A673 (cell line): ENCODE results near the gene C3orf49. TPM values are rescaled to one million over a fixed set of nuclear protein-coding genes. Genes with fewer than 3 reads are reported as not detected.

Source experiments
- BruUV-seq: library from RNA; stranded (reverse); fragments of 400-500 nt; replicated peaks from 2 replicates; lab custom pipeline; 2021; lab: Mats Ljungman, UMichigan
- CTCF ChIA-PET: fragments of 300-600 bp; sonication (Branson Sonifier 250); formaldehyde crosslinking; loops from one replicate; lab custom pipeline; 2022; ENCODE audit warnings: antibody characterized with exemption; lab: Charles Lee
- POLR2A ChIA-PET: fragments of 300-600 bp; sonication (Branson Sonifier 250); formaldehyde crosslinking; loops from one replicate; lab custom pipeline; 2022; ENCODE audit warnings: antibody characterized with exemption; ENCODE audit not compliant: low non-redundant PET; lab: Charles Lee
- DNase-seq: peaks from one replicate; pipeline ENCODE4 v3.0.0-alpha.2; 2015; ENCODE audit warnings: low spot score
- H3K27ac ChIP-seq: fragments of 200-600 bp; sonication (generic); 2 replicates; pipeline ENCODE4 v1.5.1; 2016; ENCODE audit warnings: mixed run types, low read depth, mild to moderate bottlenecking, mixed read lengths, antibody characterized with exemption, low read length; ENCODE audit not compliant: poor library complexity, severe bottlenecking
- H3K27me3 ChIP-seq: fragments of 200-600 bp; sonication (generic); replicated peaks from 2 replicates; pipeline ENCODE4 v1.6.1; 2017; ENCODE audit warnings: mixed run types, low read depth, mild to moderate bottlenecking, mixed read lengths, antibody characterized with exemption, low read length; ENCODE audit not compliant: insufficient read depth, poor library complexity
- H3K36me3 ChIP-seq: fragments of 200-600 bp; sonication (generic); 2 replicates; pipeline ENCODE4 v1.6.1; 2016; ENCODE audit warnings: mixed run types, mild to moderate bottlenecking, mixed read lengths, antibody characterized with exemption, low read length; ENCODE audit not compliant: insufficient read depth, poor library complexity, severe bottlenecking
- H3K4me1 ChIP-seq: fragments of 200-600 bp; sonication (generic); 2 replicates; pipeline ENCODE4 v1.6.1; 2017; ENCODE audit warnings: mixed run types, mild to moderate bottlenecking, mixed read lengths, antibody characterized with exemption, low read length; ENCODE audit not compliant: insufficient read depth, poor library complexity, severe bottlenecking
- H3K4me3 ChIP-seq: fragments of 200-600 bp; sonication (generic); 2 replicates; pipeline ENCODE4 v1.5.1; 2016; ENCODE audit warnings: low read depth, mixed run types, mild to moderate bottlenecking, mixed read lengths, low read length; ENCODE audit not compliant: poor library complexity, severe bottlenecking
- H3K9me3 ChIP-seq: fragments of 200-600 bp; sonication (generic); 2 replicates; pipeline ENCODE4 v1.6.1; 2016; ENCODE audit warnings: mixed run types, low read depth, mild to moderate bottlenecking, mixed read lengths, antibody characterized with exemption, low read length; ENCODE audit not compliant: poor library complexity, severe bottlenecking
- CTCF ChIP-seq: fragments of 300-800, 200-600 bp; sonication (generic); conservative IDR thresholded peaks from 2 replicates; pipeline ENCODE4 v1.5.1; 2017; ENCODE audit warnings: low read depth, mild to moderate bottlenecking, antibody characterized with exemption, low read length, moderate library complexity, mixed read lengths
- EZH2 ChIP-seq: fragments of 200-600 bp; sonication (generic); IDR thresholded peaks from 2 replicates; pipeline ENCODE4 v1.6.1; 2017; ENCODE audit warnings: borderline replicate concordance, low read depth, mild to moderate bottlenecking, mixed read lengths, antibody characterized with exemption, low read length; ENCODE audit not compliant: poor library complexity, severe bottlenecking
- intact Hi-C: fragments of 100-400 bp; cut with micrococcal nuclease; formaldehyde crosslinking; loops from one replicate; pipeline ENCODE4 v1.10.0; 2022; ENCODE audit not compliant: unreplicated experiment
- total RNA-seq: library from RNA; stranded (reverse); gene quantifications from 2 replicates; pipeline ENCODE4 v1.2.3, GENCODE V29; 2021

The C3orf49 gene
- total RNA-seq, 1 experiment from 2014 or later = not detected

GRCh38 chr3:63867225-63867624, 48.1 kb downstream of the C3orf49 start:
- Histone ChIP-seq H3K4me1 (no peaks in the 10 kb centered on the region), H3K27me3 (no peaks in the 10 kb centered on the region), H3K27ac (no peak overlapping the region), H3K9me3 (no peaks in the 10 kb centered on the region), H3K4me3 (no peak overlapping the region), H3K36me3 (no peaks in the 10 kb centered on the region)
- no peak for TF ChIP-seq EZH2
- no peak for TF ChIP-seq CTCF
- BruUV-seq = no TSS peak
- CTCF ChIA-PET = no interaction called here
- intact Hi-C loops = no loop called here
- POLR2A ChIA-PET = no interaction called here
- no peak for DNase-seq

GRCh38 chr3:63869940-63870614, 51.0 kb downstream of the C3orf49 start:
- TF ChIP-seq EZH2 = no peak
- TF ChIP-seq CTCF = no peak
- intact Hi-C loops = no loop called here
- Histone ChIP-seq H3K9me3 (no peaks in the 10 kb centered on the region), H3K27ac (no peak overlapping the region), H3K4me3 (no peak overlapping the region), H3K4me1 (no peaks in the 10 kb centered on the region), H3K36me3 (no peaks in the 10 kb centered on the region), H3K27me3 (no peaks in the 10 kb centered on the region)
- ChIA-PET CTCF (no interaction called here), POLR2A (no interaction called here)
- BruUV-seq = no TSS peak
- no peak for DNase-seq

GRCh38 chr3:63870615-63871005, 51.5 kb downstream of the C3orf49 start:
- POLR2A ChIA-PET = no interaction called here
- no peak for DNase-seq
- no peaks in the 10 kb centered on the region for H3K4me1 ChIP-seq
- no peaks in the 10 kb centered on the region for H3K9me3 ChIP-seq
- H3K36me3 ChIP-seq = no peaks in the 10 kb centered on the region
- no peak overlapping the region for H3K4me3 ChIP-seq
- CTCF ChIA-PET = no interaction called here
- TF ChIP-seq CTCF (no peak), EZH2 (no peak)
- intact Hi-C loops = no loop called here
- no peak overlapping the region for H3K27ac ChIP-seq
- no TSS peak for BruUV-seq
- no peaks in the 10 kb centered on the region for H3K27me3 ChIP-seq
